NCI-H2107 treated with DMSO at 0.1 percent for 48 hours (cell line): ENCODE results near the gene MRNIP.

Experiments used
- DNase-seq: peaks from one replicate; lab custom pipeline; 2025; ENCODE audit not compliant: unreplicated experiment; lab: John Stamatoyannopoulos, UW

MRNIP gene

DNA sequence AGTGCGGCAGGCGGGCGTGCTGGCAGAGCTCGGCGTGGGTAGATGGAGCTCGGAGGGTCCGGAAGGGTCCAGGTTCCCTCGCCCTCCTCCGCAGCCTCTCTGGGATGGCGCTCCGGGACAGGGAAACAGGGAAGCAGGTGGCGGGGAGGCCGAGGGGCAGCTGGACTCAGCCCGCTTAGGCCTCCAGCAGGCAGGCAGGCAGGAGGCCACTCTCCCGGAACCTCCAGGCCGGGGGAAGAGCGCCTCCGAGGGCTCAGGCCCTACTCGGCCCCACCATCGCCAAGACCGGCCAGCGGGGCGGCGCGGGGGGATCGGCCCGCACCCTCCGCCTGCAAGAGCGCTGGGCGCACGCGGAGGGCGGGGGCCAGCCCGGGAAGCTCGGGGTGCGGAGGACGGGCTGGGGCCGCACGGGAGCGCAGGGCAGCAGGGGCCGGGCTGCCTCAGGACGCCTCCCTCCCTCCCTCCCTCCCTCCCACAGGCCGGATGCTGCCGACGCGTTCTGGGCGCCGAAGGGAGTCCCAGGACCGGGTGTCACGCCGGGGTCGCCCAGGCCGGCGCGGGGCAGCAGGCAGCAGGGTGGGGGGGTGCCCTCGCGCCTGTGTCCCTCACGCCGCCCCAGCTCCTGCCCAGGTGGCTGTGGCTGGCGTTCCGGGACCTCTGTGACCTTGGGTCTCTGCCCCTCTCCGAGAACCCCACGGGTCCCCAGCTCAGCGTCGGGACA lies 52.9 kb downstream of the MRNIP start:
- DNase-seq, result no peak

- no peak for DNase-seq
Observed at GRCh38 chr5:179805070-179805528, 53.5 kb downstream of the MRNIP start.

DNA sequence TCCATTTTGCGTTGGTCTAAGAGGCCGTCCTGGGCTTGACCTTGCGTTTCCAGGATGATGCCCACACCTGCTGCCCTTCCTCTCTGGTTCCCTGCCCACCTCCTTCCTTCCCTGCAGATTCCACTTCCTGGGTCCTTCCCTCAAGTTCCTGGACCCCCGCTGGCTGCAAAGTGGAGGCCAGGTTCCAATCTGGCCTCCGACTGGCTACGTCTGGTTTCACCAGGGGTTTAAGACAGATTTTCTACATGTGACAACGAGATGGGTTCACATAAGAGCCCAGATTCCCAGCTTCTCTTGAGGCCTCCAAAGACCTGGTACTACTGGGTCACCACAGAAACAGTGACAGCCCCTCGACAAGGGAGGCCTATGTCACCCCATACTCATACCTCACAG lies 54.1 kb downstream of the MRNIP start:
- no peak for DNase-seq

- DNase-seq, result no peak
Observed at GRCh38 chr5:179803651-179804554, 54.7 kb downstream of the MRNIP start.

- peak; percentile 70 for DNase-seq
Observed at GRCh38 chr5:179802950-179803562, 55.6 kb downstream of the MRNIP start.

DNA sequence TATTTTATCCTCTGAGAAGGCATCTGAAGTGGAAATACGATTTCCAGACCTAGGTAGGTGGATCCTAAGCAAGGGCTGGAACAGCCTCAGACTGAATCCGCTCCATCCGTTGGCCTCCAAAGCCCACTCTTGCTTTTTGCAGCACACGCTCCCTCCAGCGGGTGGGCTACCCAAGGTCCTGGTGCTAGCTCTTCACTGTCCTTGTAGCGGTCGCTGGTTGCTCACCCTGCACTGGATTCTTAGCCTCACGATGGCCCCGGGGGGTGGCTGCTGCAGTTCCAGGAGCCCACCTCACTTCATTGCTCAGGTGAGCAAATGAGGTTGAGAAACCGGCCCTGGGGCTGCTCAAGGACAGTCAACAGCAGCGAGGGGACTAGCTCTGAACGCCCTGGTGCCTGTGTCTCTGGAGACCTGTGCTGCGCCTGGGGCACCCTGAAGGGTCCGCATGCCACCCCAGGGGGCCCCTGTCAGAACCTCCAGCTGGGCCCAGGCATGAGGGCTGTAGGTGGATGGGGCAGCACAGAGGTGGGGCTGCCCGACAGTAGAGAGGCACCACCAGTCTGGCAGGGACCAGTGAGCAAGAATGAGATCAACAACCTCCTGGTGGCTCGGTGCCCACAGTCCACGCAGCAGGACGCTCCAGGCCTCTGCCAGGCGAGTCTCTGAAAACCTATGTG lies 56.3 kb downstream of the MRNIP start:
- no peak for DNase-seq

DNA sequence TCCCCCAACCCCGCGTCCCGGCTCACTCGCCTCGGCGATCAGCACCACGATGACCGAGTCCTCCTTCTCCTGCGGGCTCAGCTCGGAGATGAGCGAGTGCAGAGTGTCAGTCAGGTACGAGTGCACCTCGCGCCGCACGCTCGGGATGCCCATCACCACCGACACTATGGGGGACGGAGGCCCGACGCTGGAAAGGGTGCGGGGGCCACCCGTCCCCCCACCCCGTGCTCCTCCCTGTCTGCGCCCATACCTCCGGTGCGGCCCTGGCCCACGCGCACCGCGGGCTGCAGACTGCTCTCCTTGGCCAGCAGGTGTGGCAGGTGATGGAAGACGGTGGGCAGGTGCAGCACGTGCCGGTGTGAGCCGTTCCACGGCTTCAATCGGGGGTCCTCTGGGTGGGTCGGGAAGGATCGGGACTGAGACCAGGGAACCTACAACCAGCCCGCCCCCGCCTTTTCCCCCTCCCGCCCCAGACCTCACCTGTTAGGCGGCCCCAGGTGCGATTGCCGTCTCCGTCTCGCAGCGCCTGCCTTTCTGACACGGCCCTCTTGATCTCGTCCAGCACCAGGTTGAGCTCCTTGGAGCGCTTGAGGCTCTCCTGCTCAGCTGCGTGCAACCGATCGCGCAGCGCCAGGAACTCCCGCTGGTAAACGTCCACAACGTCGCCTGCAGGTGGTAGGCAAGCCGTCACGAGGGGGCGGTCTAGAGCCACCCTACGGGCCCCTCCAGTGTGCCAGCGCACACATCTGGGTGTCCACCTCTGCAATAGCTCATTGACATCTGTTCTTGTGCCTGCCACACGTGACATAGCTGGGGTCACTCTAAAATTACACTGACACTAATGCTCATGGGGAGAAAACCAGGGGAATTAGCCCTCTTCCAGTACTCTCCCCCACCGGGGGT lies 57.1 kb downstream of the MRNIP start:
- DNase-seq, result peak; percentile 18

GRCh38 chr5:179800696-179801201 lies 57.9 kb downstream of the MRNIP start:
- no peak for DNase-seq

GRCh38 chr5:179800071-179800695 lies 58.4 kb downstream of the MRNIP start:
- DNase-seq, result no peak

- DNase-seq, result no peak
Observed at GRCh38 chr5:179799644-179799973, 59.0 kb downstream of the MRNIP start.

DNA sequence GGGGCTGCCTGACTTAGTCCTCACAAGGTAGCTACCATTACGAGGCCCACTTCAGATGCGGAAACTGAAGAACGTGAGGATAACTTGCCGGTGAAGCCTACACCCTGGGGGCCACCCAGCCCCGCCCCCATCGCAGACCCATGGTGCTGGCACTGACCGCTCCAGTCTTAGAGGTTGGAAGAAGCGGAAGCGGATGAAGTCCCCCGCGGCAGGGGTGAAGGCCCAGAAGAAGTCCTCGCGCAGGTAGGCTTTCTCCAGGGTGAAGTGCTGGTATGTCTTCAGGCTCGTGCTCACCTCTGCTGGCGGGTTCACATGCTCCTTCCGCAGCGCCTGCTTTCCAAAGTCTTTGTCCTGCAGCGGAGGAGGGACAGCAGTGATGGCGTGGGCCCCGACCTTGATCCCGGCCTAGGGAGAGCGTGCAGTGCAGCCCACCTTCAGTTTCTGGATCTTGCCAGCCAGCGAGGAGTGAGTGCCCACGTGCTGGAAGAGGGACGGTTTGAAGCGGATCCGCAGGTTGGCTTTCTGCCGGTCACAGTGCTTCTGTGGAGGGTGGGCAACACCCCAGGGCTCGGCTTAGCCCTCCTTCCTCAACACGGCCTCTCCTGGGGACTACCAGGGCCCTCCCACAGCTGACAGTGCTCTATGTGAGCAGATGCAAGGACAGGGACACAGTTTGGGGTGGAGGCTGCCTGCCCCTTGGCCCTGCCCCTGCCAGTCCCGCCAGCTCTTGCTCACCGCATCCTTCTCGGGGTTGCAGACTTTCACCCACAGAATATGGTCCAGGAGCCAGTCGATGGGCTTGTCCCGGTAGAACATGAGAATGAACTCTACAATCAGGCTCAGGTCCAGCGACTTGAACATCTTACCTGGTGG lies 59.6 kb downstream of the MRNIP start:
- no peak for DNase-seq

GRCh38 chr5:179798144-179798770 lies 60.4 kb downstream of the MRNIP start:
- no peak for DNase-seq

- no peak for DNase-seq
Observed at GRCh38 chr5:179797741-179798140, 60.9 kb downstream of the MRNIP start.

DNA sequence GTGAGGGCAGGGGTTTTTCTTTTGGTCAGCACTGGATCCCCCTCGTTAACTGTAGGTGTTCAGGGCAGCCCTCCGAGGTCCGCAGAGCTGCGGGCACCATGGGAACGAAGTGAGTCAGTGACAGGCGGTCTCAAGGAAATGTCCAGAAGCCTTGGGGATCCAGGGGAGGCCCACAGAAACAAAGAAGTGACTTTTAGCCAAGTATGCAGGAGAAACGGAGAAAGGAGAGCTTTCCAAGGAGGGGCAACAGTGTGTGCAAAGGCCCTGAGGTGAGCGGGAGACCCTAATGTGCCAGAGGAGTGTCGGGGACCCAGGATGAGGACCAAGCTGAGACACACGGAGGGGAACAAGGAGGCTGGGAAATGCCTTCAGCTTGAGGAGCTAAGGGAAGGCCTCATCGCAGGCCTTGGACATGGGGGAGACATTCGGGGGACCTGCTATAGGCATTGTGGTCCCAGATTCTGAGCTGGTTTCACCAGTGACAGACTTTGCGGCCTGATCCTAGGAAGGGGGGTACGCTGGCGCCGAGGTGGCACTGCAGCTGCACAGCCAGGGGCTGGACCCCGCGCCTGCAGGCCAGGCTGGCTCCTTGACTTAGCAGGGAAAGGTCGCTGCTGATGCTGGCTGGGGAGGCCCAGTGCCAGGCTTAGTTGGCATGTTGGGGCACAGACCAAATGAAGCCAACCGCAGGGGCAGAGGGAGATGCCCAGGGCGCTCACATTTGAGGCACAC lies 61.6 kb downstream of the MRNIP start:
- no peak for DNase-seq

DNA sequence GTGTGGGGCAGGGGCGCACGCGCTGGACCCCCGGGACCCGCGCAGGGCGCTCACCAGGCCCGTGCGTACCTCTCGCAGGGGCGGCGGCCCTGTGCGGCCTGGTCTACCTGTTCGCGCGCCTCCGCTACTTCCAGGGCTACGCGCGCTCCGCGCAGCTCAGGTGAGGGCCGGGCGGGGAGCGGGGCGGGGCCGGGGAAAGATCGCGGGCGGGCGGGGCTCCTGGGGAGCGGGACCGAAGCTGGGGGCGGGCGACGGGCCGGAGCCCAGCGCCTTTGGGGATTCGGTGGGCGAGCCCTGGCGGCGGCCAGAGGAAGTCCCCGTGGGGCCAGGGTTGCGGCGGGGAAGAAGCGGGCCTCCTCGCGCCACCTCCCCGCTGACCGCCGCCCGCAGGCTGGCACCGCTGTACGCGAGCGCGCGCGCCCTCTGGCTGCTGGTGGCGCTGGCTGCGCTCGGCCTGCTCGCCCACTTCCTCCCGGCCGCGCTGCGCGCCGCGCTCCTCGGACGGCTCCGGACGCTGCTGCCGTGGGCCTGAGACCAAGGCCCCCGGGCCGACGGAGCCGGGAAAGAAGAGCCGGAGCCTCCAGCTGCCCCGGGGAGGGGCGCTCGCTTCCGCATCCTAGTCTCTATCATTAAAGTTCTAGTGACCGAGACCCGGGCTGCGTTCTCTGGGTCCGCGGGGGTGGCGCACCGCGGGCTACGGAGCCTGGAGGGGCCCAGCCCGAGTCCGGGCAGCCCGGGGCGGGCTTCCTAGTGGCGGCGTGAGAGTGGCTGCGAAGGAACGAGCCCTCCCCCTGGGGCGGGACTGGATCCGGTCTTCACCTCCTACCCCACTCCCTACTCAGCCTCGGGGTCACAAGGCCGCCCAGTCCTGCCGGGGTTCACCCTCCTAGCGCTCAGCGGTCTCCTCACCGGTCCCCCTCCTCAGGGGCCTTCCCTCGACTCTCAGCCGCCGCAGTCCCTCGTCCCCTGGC lies 62.5 kb downstream of the MRNIP start:
- no peak for DNase-seq
